Activated naive CD4-positive, alpha-beta T cell treated with anti-CD3 and anti-CD28 coated beads, Interleukin-2, amount 50 U/mL, for 16 hours (primary cell): Measurements from ENCODE around the gene NTN5.

ENCODE experiments used
- DNase-seq: peaks from one replicate; pipeline ENCODE4 v3.0.0-alpha.2; 2020

Gene NTN5

DNA sequence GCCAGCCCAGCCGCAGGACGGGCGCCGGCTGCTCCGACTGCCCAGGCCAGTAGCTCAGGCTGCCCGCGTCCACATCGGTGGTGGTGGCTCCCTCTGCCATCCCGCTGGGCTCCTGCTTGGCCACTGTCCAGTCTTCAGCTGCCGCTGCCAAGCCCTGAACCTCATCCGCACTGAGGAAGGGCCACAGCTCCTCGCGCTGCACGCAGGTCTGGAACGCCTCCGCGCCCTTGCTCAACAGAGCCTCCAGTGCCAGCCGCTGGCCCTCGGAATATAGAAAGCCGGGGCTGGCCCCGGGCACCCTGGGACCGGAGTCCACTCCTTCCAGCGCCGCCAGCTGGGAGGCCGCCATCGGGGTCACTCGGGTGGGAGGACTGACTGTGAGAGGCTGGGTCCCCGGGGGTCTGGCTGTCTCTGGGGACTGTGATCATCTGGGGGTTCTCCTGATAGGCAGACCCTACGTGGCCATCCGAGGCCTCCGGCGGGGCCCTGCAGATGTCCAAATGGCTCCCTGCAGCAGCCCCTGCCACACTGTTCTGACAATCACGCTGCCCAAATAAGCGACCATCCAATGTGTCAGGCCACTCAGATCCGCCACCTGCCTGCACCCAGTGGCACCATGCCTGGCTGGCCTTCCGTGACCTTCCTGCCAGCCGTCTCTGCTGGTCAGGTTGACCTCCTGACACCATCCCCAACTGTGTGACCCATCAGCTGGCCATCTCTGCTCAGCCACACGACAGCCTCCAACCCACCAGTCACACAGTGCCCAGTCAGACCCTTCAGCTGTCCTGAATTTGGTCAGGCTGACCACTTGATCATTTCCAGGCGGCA lies 59.6 kb downstream of the NTN5 start:
- DNase-seq = no peak

- DNase-seq = no peak
These were observed 60.9 kb downstream of the NTN5 start for GRCh38 chr19:48611872-48612271.
